ENCODE data around the gene C10orf90.

The C10orf90 gene

DNA sequence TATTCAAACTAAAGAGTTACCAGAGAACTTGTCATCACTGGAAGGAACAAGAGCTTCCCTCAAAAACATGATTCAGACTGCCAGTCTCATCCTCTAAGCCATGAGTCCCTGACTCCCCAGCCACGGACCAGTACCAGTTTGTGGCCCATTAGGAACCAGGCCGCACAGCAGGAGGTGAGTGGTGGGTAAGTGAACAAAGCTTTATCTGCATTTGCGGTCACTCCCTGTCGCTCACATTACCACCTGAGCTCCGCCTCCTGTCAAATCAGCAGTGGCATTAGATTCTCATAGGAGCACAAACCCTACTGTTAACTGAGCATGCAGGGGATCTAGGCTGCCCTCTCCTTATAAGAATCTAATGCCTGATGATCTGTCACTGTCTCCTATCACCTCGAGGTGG is 42.2 kb upstream of the C10orf90 start:
- H3K4me3 ChIP-seq (ENCODE audit: low read length): no peak overlapping the region
- no peak for TF ChIP-seq EZH2phosphoT487 (IDR thresholded peaks at IDR 0.05; ENCODE audit: borderline replicate concordance, low read length)
- TF ChIP-seq, protein P1, sequence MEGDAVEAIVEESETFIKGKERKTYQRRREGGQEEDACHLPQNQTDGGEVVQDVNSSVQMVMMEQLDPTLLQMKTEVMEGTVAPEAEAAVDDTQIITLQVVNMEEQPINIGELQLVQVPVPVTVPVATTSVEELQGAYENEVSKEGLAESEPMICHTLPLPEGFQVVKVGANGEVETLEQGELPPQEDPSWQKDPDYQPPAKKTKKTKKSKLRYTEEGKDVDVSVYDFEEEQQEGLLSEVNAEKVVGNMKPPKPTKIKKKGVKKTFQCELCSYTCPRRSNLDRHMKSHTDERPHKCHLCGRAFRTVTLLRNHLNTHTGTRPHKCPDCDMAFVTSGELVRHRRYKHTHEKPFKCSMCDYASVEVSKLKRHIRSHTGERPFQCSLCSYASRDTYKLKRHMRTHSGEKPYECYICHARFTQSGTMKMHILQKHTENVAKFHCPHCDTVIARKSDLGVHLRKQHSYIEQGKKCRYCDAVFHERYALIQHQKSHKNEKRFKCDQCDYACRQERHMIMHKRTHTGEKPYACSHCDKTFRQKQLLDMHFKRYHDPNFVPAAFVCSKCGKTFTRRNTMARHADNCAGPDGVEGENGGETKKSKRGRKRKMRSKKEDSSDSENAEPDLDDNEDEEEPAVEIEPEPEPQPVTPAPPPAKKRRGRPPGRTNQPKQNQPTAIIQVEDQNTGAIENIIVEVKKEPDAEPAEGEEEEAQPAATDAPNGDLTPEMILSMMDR (IDR thresholded peaks at IDR 0.05; ENCODE audit: low read depth, low read length, poor library complexity, severe bottlenecking): no peak
- no peak overlapping the region for H3K27ac ChIP-seq (ENCODE audit: low read depth, low read length)
- H3K4me2 ChIP-seq (ENCODE audit: low read length): no peak overlapping the region
- H3K27me3 ChIP-seq (ENCODE audit: control insufficient read depth, low read length): no peaks in the 10 kb centered on the region
- H3K9me2 ChIP-seq (replicated peaks; ENCODE audit: control insufficient read depth, low read length): no peaks in the 10 kb centered on the region
- no peaks in the 10 kb centered on the region for H3K9me3 ChIP-seq (ENCODE audit: control insufficient read depth, insufficient read depth, low read length)
- H3K36me3 ChIP-seq (ENCODE audit: control insufficient read depth, low read length): no peaks in the 10 kb centered on the region
- H3F3A ChIP-seq (ENCODE audit: control insufficient read depth, insufficient read depth): no peaks in the 10 kb centered on the region
- H3K4me1 ChIP-seq (ENCODE audit: control insufficient read depth, low read length): no peaks in the 10 kb centered on the region
- H3K79me2 ChIP-seq (ENCODE audit: control insufficient read depth, low read length): no peaks in the 10 kb centered on the region
- H4K20me1 ChIP-seq (ENCODE audit: control insufficient read depth, insufficient read depth, low read depth, low read length): no peaks in the 10 kb centered on the region

DNA sequence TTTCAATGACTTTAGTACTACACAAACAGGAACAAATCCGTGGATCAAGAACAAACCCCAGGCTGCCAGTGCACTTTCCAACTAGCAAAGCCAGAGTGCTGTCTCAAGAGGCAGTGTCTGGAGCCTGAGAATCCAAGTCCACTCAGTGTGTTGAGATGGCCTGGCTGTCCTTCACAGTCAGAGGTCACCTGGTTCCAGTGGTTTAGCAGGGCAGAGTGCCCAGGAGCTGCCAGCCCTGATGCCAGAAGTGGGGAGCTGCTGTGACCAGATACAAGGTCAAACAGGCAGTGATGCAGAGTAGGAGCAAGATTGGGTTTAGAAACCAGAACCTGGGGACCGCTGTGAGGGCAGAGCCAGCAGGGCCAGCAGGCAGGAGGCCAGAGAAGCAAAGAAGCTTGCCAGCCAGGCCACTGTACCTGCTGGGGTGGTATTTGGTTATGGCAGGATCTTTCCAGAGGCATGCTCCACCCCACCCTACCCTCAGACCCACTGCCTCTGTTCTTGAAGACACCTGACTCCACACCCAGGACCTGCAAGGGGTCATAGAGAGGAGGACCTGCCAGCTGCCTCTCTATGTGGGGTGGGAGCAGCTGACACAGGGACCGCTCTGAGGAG is 35.6 kb upstream of the C10orf90 start:
- no peaks in the 10 kb centered on the region for H3K36me3 ChIP-seq (ENCODE audit: control insufficient read depth, low read length)
- H3K27me3 ChIP-seq (ENCODE audit: control insufficient read depth, low read length): no peaks in the 10 kb centered on the region
- H3K79me2 ChIP-seq (ENCODE audit: control insufficient read depth, low read length): no peaks in the 10 kb centered on the region
- H3K9me2 ChIP-seq (replicated peaks; ENCODE audit: control insufficient read depth, low read length): no peaks in the 10 kb centered on the region
- H3K27ac ChIP-seq (ENCODE audit: low read depth, low read length): no peak overlapping the region
- H3K4me1 ChIP-seq (ENCODE audit: control insufficient read depth, low read length): no peaks in the 10 kb centered on the region
- no peaks in the 10 kb centered on the region for H3F3A ChIP-seq (ENCODE audit: control insufficient read depth, insufficient read depth)
- no peak overlapping the region for H3K4me3 ChIP-seq (ENCODE audit: low read length)
- H4K20me1 ChIP-seq (ENCODE audit: control insufficient read depth, insufficient read depth, low read depth, low read length): no peaks in the 10 kb centered on the region
- H3K4me2 ChIP-seq (ENCODE audit: low read length): no peak overlapping the region
- H3K9me3 ChIP-seq (ENCODE audit: control insufficient read depth, insufficient read depth, low read length): no peaks in the 10 kb centered on the region
- TF ChIP-seq, protein P1 (IDR thresholded peaks at IDR 0.05; ENCODE audit: low read depth, low read length, poor library complexity, severe bottlenecking): no peak

DNA sequence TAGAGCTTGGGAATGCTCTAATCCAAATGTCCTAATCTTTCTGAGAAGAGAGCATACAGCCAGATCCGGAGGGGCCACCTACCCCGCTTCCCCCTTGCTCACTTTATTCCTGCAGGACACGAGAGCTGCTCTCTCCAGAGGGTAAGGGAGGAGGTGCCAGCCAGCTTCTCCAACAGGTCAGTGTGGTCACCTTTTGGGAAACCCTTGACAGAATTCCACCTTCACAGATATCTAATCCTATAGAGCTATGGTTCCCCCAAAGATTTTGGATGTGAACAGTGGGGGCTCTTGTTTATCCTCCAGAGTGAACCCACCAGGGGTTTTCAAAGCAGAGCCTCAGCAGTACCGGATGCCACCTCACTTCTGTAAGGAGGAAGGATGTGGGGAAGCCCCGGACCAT is 34.6 kb upstream of the C10orf90 start:
- Histone ChIP-seq H3F3A (ENCODE audit: control insufficient read depth, insufficient read depth) (no peaks in the 10 kb centered on the region), H3K9me2 (replicated peaks; ENCODE audit: control insufficient read depth, low read length) (no peaks in the 10 kb centered on the region), H3K36me3 (ENCODE audit: control insufficient read depth, low read length) (no peaks in the 10 kb centered on the region), H3K27ac (ENCODE audit: low read depth, low read length) (no peak overlapping the region), H3K4me1 (ENCODE audit: control insufficient read depth, low read length) (no peaks in the 10 kb centered on the region), H4K20me1 (ENCODE audit: control insufficient read depth, insufficient read depth, low read depth, low read length) (no peaks in the 10 kb centered on the region), H3K4me2 (ENCODE audit: low read length) (no peak overlapping the region), H3K9me3 (ENCODE audit: control insufficient read depth, insufficient read depth, low read length) (no peaks in the 10 kb centered on the region), H3K79me2 (ENCODE audit: control insufficient read depth, low read length) (no peaks in the 10 kb centered on the region), H3K4me3 (ENCODE audit: low read length) (no peak overlapping the region), H3K27me3 (ENCODE audit: control insufficient read depth, low read length) (no peaks in the 10 kb centered on the region)
- TF ChIP-seq, protein P1 (IDR thresholded peaks at IDR 0.05; ENCODE audit: low read depth, low read length, poor library complexity, severe bottlenecking): no peak
- no peak for TF ChIP-seq EZH2phosphoT487 (IDR thresholded peaks at IDR 0.05; ENCODE audit: borderline replicate concordance, low read length)

All from DOHH2 (cell line).